Stimulated activated CD8-positive, alpha-beta memory T cell treated with anti-CD3 and anti-CD28 coated beads, Interleukin-4, amount 100 ng/mL, for 4 hours (primary cell): Measurements from ENCODE around the gene CHST10.

Experiments used
- DNase-seq, 2 donors: peaks; one replicate each; pipeline ENCODE4 v3.0.0-alpha.2; 2020; ENCODE audit warnings: low read depth in 2 of 2, low spot score in 1 of 2

The CHST10 gene

GRCh38 chr2:100416397-100416934 is 1.0 kb downstream of the CHST10 start:
- no peak for DNase-seq

GRCh38 chr2:100413571-100413970 is 3.9 kb downstream of the CHST10 start:
- DNase-seq, result no peak

- DNase-seq, result no peak
Measured at GRCh38 chr2:100412881-100413321, 4.6 kb downstream of the CHST10 start.

GRCh38 chr2:100412466-100412865 is 5.0 kb downstream of the CHST10 start:
- no peak for DNase-seq

DNA sequence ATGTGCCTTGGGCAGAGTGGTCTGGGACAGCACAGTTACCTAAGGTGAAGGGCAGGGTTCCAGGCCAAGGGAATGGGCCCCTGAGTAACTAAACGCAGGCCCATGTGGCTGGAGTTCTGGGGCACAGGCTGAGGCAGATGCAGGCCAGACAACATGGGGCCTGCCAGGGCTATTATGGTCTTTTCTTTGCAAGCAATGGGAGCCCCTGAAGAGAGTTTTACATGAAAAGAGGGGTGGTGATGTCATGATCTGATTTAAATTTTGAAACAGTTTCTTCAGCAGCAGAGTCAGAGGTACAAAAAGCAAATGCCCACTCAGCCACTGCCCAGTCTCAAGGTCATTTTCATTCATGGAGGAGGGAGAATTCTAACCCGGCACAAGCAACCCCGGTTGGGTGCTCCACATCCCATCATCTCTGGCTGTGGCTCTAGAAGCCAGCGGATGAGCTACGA is 5.6 kb downstream of the CHST10 start:
- no peak for DNase-seq

DNA sequence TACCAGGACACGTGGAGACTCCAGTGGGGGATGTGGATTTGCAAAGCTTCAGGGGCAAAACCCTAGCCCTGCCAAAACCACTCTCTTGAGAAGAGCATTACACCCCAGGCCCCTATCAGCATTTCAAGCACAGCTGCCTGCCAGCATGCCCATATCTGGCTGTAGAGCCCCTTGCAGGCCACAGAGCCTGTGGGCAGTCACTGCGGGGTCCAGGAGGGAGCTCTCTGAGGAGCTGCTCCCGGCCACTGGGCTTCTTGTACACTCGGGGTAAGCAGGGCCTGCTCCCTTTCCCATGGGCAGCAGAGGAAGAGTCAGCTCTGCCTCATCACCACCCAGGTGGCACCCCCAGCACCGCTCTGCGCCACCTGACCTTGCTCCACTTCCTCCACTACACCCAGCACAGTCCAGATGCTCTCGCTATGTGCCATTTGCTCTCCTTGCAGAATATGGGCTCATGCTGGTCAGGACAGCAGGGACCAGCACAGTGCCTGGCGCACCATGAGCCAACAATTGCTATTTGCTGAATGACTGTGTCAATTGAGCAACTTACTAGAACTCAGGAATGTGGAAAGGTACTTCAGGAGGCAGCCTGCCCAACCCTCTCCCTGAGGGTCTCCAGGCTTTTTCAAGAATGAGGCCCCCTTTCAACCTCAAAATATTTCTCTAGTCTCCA is 7.4 kb downstream of the CHST10 start:
- no peak for DNase-seq

GRCh38 chr2:100409461-100409860 is 8.0 kb downstream of the CHST10 start:
- no peak for DNase-seq

- no peak for DNase-seq
Measured at GRCh38 chr2:100408941-100409340, 8.5 kb downstream of the CHST10 start.

- no peak for DNase-seq
Measured at GRCh38 chr2:100408104-100408503, 9.4 kb downstream of the CHST10 start.

DNA sequence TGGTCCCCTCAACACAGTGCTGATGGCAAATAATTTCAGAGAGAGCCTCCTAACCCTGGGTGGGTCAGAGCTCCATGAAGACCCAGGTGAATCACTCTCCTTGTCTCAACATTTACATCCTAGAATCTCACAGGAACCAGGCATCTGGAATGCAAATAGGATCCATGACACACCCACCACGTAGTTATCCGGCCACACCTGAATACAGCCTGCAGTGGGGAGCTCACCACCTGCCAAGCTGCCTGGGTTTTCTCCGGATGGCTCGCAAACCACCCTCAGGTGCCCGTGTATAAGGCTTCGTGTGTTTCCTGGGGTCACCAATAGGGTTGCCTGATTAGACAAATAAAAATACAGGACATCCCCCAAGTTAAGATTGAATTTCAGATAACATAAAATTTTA is 9.9 kb downstream of the CHST10 start:
- DNase-seq, result no peak

GRCh38 chr2:100407073-100407472 is 10.4 kb downstream of the CHST10 start:
- no peak for DNase-seq

DNA sequence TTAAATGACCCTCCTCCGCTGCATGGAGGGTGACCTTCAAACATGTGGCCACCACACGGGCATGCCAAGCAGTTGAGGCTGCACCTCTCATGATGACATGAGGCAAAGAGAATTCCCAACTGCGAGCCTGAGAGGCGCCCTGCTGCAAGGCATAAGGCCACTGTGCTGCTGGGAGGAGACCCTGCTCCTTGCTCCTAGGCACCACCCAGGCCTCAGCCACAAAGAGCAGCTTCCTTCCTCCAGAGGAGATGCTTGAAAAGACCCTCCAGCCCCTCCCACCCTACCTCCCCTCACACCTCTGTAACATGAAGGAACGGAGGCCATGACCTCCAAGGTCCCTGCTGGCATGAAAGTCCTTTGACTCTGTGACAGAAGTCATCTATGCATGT is 11.4 kb downstream of the CHST10 start:
- no peak for DNase-seq

DNA sequence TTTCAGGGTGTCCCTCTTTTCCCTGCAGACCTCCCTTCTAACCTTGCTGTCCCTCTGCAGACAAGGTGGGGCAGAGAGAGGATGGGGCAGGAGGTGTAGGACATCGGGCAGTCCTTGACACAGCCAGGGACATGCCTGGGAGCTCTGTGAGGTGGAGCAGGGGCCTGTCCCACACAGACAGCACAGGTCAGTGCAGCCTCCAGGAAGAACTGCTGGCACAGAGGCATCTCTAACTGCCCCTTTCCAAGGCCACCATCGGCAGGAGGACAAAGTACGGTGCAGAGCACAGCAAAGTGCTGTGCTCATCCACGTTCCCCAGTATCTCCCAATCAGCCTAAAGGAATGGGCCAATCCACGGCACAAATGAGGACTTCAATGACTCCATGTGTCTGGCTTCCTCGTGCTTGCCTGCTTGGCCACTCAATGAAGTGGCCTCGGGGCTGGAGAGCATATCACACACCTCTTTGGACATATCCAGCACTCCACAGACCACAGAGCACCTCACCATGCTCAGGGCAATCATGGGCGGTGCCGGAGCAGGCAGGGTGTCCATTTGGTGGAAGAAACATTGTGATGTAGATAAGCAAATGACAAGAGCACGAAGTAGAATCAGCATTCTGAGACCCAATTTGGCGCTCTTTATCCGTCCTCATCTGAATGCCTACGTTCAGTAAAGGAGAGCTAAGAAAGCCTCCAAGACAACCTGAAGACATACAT is 11.9 kb downstream of the CHST10 start:
- no peak for DNase-seq

GRCh38 chr2:100404411-100404810 is 13.1 kb downstream of the CHST10 start:
- no peak for DNase-seq

GRCh38 chr2:100403722-100404121 is 13.7 kb downstream of the CHST10 start:
- DNase-seq, result no peak

GRCh38 chr2:100401268-100401667 is 16.2 kb downstream of the CHST10 start:
- DNase-seq, result no peak

- no peak for DNase-seq
Measured at GRCh38 chr2:100399714-100400113, 17.8 kb downstream of the CHST10 start.

GRCh38 chr2:100397976-100398375 is 19.5 kb downstream of the CHST10 start:
- DNase-seq, result no peak

DNA sequence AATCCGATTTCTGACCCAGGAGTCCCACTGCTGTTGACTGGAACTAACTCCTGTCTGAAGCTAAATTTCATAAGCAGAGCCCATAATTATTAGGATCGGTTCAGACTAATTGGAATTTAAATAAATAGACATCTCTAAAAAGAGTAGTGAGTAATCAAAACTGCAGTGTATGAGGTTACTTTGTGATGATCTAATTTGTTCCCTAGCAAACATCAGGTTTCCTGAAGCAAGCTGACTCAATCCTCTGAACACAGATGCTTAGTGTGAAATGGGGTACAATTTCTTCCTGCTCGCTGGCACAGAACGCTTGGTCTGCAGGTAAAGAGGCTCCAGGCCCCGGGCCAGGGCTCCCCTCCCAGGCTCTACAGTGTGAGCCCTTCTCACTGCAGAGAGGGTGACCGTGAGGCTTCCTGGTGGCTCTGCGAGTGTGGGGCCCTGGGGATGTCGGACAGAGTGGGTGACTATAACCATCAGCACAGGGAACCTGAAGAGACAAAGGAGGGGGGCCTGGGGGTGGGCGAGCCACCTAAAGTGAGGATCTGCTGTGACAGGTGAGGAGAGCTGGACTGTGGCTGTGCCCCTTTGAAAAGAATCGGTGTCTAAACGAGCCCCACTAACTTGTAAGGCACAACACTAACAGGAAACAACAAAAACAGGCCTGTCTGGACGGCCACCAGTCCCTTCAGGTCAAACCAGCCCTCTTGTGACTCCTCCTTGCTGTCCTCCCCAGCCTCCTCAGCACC is 20.2 kb downstream of the CHST10 start:
- DNase-seq, result no peak

- DNase-seq, result no peak
Measured at GRCh38 chr2:100396483-100396882, 21.0 kb downstream of the CHST10 start.

DNA sequence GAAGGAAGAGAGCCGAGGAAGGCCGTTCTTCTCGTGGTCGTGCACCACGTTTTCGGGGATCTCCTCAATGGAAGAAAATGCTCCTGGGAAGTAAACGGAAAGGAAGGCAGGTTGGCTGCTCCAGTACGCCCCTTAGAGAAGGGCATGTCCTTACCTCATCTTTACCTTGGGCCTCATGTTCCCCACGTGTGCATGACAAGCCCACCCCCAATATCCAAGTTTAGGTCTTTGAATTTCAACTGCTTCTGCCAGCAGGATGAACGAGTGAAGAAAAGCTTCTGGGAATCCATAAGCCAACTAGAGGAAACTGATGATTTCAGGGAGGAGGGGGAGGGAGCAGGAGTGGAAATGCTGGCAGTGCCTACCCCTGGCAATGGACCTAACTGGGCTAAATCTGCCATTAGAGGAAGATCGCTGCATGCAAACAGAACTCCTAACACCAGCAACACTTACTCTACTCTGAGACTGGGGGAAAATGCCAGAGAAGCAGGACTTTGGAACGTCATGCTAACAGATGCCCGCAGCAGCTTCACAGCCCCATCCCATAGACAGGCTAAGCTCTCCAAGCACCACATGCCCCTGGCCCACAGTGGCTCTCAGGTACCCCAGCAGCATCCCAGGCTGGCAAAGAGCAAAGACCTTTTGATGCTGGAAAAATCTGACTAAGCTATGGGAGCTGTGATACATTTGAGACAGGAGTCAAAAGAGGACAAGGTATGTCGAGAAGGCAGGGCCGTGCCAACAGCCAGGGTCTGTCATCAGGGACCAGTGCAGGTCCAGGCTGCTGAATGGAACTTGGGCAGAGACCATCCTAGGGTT is 21.7 kb downstream of the CHST10 start:
- no peak for DNase-seq
